Nephron (organoid): Measurements from ENCODE around the gene ISLR.
"Not testable (repeated sequence)": the region's sequence is repeated elsewhere in the genome, so short reads cannot be mapped to it uniquely, and the experiment has no call there.

Experiments
- H3K27ac Mint-ChIP-seq, 3 experiments: 2 replicates each; pipeline ENCODE4 v1.8.0; 2020; ENCODE audit warnings: mixed read lengths in 3 of 3, mild to moderate bottlenecking in 2 of 3, moderate library complexity in 1 of 3
- H3K27me3 Mint-ChIP-seq: 2 replicates; pipeline ENCODE4 v1.8.0; 2021; ENCODE audit warnings: low read depth, mild to moderate bottlenecking, moderate library complexity, mixed read lengths
- H3K36me3 Mint-ChIP-seq: 2 replicates; pipeline ENCODE4 v1.8.0; 2020; ENCODE audit warnings: low read depth, mixed read lengths
- H3K4me1 Mint-ChIP-seq: 2 replicates; pipeline ENCODE4 v1.8.0; 2020; ENCODE audit warnings: mixed read lengths
- H3K4me3 Mint-ChIP-seq, 3 experiments: 2 replicates each; pipeline ENCODE4 v1.8.0; 2020; ENCODE audit warnings: mild to moderate bottlenecking in 3 of 3, mixed read lengths in 3 of 3, moderate library complexity in 2 of 3
- H3K9me3 Mint-ChIP-seq: 2 replicates; pipeline ENCODE4 v1.8.0; 2020; ENCODE audit warnings: mixed read lengths
- TF ChIP-seq, protein P1 (sequence below), 3 experiments: fragments of 200-600 bp; sonication (generic); IDR thresholded peaks; one replicate each; pipeline ENCODE4 v1.5.0; 2021; ENCODE audit warnings: antibody characterized with exemption in 3 of 3; ENCODE audit not compliant: unreplicated experiment in 3 of 3

The ISLR gene

DNA sequence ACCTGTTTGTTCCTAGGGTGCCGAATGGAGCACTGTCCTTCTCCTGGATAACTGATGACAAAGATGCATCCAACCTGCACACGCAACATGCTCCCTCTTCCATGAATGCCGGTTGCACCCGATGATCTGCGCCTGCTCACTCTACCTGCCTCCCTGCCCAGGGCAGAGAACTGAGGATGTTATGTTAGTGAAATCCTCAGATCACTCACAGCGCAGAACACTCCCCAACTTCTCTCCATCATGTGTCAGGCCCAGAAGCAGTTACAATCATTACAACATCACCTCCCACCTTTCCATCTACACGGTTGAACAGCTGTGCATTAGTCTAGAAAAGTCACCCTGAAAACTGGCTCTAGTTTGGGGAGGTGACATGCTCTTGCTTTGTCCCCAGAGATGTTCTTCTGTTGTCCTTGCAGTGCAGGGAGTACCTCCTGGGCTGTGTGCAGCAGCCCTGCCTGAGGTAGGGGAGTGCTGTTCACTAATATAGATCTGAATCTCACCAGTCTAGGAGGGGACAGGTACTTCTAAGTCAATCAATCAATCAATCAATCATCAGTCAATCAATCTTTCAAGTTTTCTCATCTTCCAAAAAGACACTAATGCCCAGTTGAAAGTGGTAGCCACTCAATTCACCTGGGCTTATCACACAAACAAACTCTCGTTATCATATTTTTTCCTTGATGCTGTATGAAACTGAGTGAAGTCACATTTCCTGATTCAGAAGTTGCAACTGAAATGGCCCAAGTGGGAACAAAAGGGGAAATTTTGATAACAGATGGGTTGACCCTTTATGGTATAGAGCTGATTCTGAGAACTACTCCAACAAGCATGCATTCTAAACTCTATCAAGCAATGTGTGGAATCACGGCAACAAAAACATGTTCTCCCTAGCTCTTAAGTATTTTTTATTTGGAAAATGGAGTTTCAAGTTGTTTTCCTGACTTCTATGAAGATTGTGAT lies 15.4 kb upstream of the ISLR start:
- H3K9me3 Mint-ChIP-seq, result no peaks in the 10 kb centered on the region
- no peak overlapping the region for H3K4me3 Mint-ChIP-seq
- no peaks in the 10 kb centered on the region for H3K36me3 Mint-ChIP-seq
- peaks cover 10% of the 10 kb centered on the region for H3K27me3 Mint-ChIP-seq
- TF ChIP-seq, protein P1, sequence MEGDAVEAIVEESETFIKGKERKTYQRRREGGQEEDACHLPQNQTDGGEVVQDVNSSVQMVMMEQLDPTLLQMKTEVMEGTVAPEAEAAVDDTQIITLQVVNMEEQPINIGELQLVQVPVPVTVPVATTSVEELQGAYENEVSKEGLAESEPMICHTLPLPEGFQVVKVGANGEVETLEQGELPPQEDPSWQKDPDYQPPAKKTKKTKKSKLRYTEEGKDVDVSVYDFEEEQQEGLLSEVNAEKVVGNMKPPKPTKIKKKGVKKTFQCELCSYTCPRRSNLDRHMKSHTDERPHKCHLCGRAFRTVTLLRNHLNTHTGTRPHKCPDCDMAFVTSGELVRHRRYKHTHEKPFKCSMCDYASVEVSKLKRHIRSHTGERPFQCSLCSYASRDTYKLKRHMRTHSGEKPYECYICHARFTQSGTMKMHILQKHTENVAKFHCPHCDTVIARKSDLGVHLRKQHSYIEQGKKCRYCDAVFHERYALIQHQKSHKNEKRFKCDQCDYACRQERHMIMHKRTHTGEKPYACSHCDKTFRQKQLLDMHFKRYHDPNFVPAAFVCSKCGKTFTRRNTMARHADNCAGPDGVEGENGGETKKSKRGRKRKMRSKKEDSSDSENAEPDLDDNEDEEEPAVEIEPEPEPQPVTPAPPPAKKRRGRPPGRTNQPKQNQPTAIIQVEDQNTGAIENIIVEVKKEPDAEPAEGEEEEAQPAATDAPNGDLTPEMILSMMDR (IDR thresholded peaks at IDR 0.05; ENCODE audit: unreplicated experiment in 3 of 3), result no peak
- H3K27ac Mint-ChIP-seq, result peak overlapping the region; percentile 93 to 96 (median 95)
- peaks cover 65% of the 10 kb centered on the region for H3K4me1 Mint-ChIP-seq

DNA sequence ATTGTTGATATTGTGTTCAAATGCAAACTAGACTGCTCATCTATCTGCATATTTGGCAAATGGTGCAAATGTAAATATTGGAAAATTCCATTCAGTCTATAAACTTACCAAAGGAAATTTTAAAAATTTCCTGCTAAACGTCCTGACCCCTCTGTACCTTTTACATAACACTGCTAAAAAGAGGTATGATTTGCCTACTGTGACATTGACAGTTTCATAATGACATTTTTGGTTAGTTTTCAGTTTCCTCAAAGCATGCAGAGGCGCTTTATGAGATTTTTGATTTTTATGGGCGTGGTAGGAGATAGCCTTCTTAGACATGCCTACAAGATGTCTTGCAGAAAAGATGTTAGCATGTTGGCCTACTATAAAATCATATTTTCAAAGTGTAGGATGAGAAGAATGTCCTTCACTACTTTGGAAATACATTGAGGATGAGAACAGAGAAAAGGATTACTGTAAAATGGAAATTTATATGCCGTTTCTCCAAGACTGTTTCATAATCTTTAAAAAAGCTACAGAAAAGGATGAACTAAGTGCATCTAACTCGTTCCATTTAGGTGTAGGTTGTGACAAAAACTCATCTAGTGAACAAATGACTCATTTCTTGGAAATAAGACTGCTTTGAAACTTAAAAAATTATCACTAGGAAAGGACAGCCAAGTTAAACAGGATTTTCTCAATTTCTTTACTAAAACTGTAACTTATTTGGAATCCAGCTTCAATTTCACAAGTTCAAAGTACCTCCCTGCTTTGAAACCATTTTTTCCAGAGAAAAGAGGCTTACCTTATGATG lies 14.5 kb upstream of the ISLR start:
- TF ChIP-seq, protein P1 (IDR thresholded peaks at IDR 0.05; ENCODE audit: unreplicated experiment in 3 of 3), result no peak
- H3K4me3 Mint-ChIP-seq, result no peak overlapping the region
- H3K9me3 Mint-ChIP-seq, result no peaks in the 10 kb centered on the region
- H3K36me3 Mint-ChIP-seq, result no peaks in the 10 kb centered on the region
- H3K4me1 Mint-ChIP-seq, result peaks cover 65% of the 10 kb centered on the region
- H3K27me3 Mint-ChIP-seq, result peaks cover 10% of the 10 kb centered on the region
- H3K27ac Mint-ChIP-seq, result peak overlapping the region; percentile 48 to 95 (median 73)

DNA sequence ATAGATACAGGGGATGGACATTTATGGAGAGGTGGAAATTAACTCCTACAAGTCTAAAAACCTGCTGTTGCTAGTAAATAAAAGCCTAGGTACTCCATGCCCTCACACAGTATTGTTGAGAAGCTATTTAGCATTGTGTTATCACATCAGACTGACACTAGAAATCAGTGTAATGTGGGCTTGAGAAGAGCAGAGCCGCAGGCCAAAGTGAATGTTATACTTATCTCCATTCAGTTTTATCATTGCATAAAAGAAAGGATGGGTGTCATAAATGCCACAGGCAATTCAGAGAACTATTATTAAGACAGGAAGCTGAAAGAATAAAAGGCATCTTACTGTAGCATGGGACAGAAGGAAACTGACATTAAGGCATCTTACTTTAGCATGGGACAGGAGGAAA lies 13.7 kb upstream of the ISLR start:
- H3K4me1 Mint-ChIP-seq, result peaks cover 65% of the 10 kb centered on the region
- peaks cover 2% of the 10 kb centered on the region for H3K9me3 Mint-ChIP-seq
- H3K27me3 Mint-ChIP-seq, result peaks cover 10% of the 10 kb centered on the region
- H3K4me3 Mint-ChIP-seq, result no peak overlapping the region
- TF ChIP-seq, protein P1 (IDR thresholded peaks at IDR 0.05; ENCODE audit: unreplicated experiment in 3 of 3), result no peak
- peak overlapping the region in 2 of 3 experiments; percentile 73 to 95 for H3K27ac Mint-ChIP-seq
- H3K36me3 Mint-ChIP-seq, result no peaks in the 10 kb centered on the region

DNA sequence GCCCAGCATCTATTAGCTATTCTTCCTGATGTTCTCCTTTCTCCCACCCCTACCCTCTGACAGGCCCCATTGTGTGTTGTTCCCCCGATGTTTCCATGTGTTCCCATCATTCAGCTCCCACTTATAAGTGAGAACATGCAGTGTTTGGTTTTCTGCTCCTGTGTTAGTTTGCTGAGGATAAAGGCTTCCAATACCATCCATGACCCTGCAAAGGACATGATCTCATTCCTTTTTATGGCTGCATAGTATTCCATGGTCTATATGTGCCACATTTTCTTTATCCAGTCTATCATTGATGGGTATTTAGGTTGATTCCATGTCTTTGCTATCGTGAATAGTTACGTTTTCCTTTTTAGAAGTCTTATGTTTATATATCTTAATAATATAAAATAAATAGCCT lies 13.1 kb upstream of the ISLR start:
- not testable (repeated sequence) for H3K27me3 Mint-ChIP-seq, H3K4me3 Mint-ChIP-seq, H3K9me3 Mint-ChIP-seq, H3K36me3 Mint-ChIP-seq
- Mint-ChIP-seq H3K27ac (peak overlapping the region in 1 of 3 experiments; percentile 58), H3K4me1 (peaks cover 60% of the 10 kb centered on the region)

DNA sequence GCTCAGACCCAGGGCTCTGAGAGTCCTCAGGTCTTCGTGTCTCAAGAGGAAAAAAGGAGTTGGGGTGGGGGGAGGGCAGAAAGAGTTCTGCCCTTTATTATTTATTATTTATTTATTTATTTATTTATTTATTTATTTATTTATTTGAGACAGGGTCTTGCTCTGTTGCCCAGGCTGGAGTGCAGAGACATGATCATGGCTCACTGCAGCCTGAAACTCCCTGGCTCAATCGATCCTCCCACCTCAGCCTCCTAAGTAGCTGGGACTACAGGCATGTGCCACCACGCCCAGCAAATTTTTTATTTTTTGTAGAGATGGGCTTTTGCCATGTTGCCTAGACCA lies 11.3 kb upstream of the ISLR start:
- not testable (repeated sequence) for H3K36me3 Mint-ChIP-seq, H3K27me3 Mint-ChIP-seq, H3K9me3 Mint-ChIP-seq, H3K4me3 Mint-ChIP-seq
- Mint-ChIP-seq H3K4me1 (peaks cover 48% of the 10 kb centered on the region), H3K27ac (peak overlapping the region in 2 of 3 experiments; percentile 44 to 71)

DNA sequence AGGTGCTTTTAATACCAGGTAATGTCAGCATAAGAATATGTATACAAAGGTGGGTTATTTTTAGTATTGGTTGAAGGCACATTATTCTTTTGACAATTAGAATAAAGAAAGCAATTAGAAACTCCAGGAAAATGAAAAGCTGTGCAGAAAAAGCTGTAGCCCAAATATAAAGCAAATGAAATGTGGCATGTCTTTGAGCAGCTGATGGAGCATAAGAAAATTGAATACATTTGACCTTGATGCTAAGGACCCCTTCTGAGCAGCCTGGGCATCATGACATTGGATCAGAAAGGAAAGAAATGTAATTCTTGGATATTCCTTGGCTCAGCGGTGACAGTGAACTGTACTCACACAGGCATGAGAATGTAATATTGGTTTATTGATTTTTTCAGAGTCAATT lies 8.0 kb upstream of the ISLR start:
- H3K4me1 Mint-ChIP-seq, result peaks cover 48% of the 10 kb centered on the region
- H3K27me3 Mint-ChIP-seq, result peaks cover 13% of the 10 kb centered on the region
- H3K27ac Mint-ChIP-seq, result peak overlapping the region in 2 of 3 experiments; percentile 4 to 33
- H3K36me3 Mint-ChIP-seq, result no peaks in the 10 kb centered on the region
- TF ChIP-seq, protein P1 (IDR thresholded peaks at IDR 0.05; ENCODE audit: unreplicated experiment in 3 of 3), result no peak
- no peak overlapping the region for H3K4me3 Mint-ChIP-seq
- peaks cover 2% of the 10 kb centered on the region for H3K9me3 Mint-ChIP-seq
